Activated B cell treated with CpG ODN at 0.5 μM for 24 hours (primary cell): Measurements from ENCODE around the gene LMTK3. TPM values are rescaled to one million over a fixed set of nuclear protein-coding genes. Genes with fewer than 3 reads are reported as not detected.
A peak's percentile ranks its signal among the peaks of the same experiment; 100 is the strongest.

ENCODE experiments used
- ATAC-seq: fragments of 200-7000 bp; cut with Tn5 transposase; one replicate; pipeline ENCODE4 v1.10.0; 2021; ENCODE audit warnings: low read depth, mild to moderate bottlenecking, moderate library complexity
- CTCF ChIA-PET: fragments of 350-600 bp; sonication (Branson Sonifier 250); formaldehyde crosslinking; loops from one replicate; lab custom pipeline; 2021; ENCODE audit warnings: antibody characterized with exemption; lab: Charles Lee
- POLR2A ChIA-PET: fragments of 350-600 bp; sonication (Branson Sonifier 250); formaldehyde crosslinking; loops from one replicate; lab custom pipeline; 2021; ENCODE audit warnings: antibody characterized with exemption; lab: Charles Lee
- DNase-seq: peaks from one replicate; pipeline ENCODE4 v3.0.0; 2022
- H3K27ac Mint-ChIP-seq: one replicate; pipeline ENCODE4 v1.8.0; 2020; ENCODE audit warnings: mixed read lengths
- H3K27me3 Mint-ChIP-seq: one replicate; pipeline ENCODE4 v1.8.0; 2021; ENCODE audit warnings: mixed read lengths
- H3K36me3 Mint-ChIP-seq: one replicate; pipeline ENCODE4 v1.8.0; 2021; ENCODE audit warnings: low read depth, mixed read lengths
- H3K4me1 Mint-ChIP-seq: one replicate; pipeline ENCODE4 v1.8.0; 2021; ENCODE audit warnings: mixed read lengths
- H3K4me3 Mint-ChIP-seq: one replicate; pipeline ENCODE4 v1.8.0; 2020; ENCODE audit warnings: mild to moderate bottlenecking, mixed read lengths
- H3K9me3 Mint-ChIP-seq: one replicate; pipeline ENCODE4 v1.8.0; 2020; ENCODE audit warnings: mixed read lengths
- intact Hi-C: fragments of 100-400 bp; cut with micrococcal nuclease; formaldehyde crosslinking; loops from one replicate; pipeline ENCODE4 v1.15.1; 2024
- total RNA-seq: library from RNA; stranded (reverse); gene quantifications from 2 replicates; pipeline ENCODE4 v1.2.3, GENCODE V29; 2022
- TF ChIP-seq, protein P1 (sequence below): fragments of 200-600 bp; IDR thresholded peaks from one replicate; pipeline ENCODE4 v1.8.0; 2022; ENCODE audit warnings: antibody characterized with exemption, mild to moderate bottlenecking

LMTK3 gene
- total RNA-seq, 1 donor from 2014 or later: 0.60 TPM

DNA sequence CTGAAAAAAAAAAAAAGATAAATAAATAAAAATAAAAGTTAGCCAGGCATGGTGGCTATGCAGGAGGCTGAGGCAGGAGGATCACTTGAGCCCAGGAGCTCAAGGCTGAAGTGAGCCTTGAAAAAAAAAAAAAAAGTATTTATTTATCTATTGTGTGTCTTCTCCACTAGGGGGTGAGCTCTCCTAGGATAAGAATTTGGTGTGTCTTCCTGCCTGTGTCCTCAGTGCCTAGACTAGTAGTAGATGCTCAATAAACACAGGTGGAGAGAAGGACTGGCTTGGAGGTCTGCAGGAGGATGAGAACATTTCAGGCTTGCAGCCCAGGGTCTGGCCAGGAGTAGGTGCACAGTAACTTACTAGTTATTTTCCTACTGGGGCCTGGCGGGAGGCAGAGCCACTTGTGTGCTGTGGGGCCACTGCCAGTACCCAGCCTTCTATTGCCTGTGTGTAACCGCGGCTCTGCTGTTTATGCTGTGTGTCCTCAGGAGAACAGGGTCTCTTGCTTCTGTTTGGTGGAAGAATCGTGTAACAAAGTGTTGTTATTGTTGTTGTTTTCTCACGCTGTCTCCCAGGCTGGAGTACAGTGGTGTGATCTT lies 5.4 kb downstream of the LMTK3 start:
- Mint-ChIP-seq H3K36me3 (no peaks in the 10 kb centered on the region), H3K9me3 (no peaks in the 10 kb centered on the region), H3K4me1 (peaks cover 29% of the 10 kb centered on the region), H3K4me3 (no peak overlapping the region), H3K27me3 (peaks cover 2% of the 10 kb centered on the region), H3K27ac (no peak overlapping the region)
- TF ChIP-seq, protein P1, sequence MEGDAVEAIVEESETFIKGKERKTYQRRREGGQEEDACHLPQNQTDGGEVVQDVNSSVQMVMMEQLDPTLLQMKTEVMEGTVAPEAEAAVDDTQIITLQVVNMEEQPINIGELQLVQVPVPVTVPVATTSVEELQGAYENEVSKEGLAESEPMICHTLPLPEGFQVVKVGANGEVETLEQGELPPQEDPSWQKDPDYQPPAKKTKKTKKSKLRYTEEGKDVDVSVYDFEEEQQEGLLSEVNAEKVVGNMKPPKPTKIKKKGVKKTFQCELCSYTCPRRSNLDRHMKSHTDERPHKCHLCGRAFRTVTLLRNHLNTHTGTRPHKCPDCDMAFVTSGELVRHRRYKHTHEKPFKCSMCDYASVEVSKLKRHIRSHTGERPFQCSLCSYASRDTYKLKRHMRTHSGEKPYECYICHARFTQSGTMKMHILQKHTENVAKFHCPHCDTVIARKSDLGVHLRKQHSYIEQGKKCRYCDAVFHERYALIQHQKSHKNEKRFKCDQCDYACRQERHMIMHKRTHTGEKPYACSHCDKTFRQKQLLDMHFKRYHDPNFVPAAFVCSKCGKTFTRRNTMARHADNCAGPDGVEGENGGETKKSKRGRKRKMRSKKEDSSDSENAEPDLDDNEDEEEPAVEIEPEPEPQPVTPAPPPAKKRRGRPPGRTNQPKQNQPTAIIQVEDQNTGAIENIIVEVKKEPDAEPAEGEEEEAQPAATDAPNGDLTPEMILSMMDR: no peak
- CTCF ChIA-PET: interaction anchor here (0.6 to 3.0 kb wide), 9 partner anchors 13 to 293 kb away, joined by 3 to 24 read pairs (median 6); no protein-coding TSS in a partner anchor
- POLR2A ChIA-PET: interaction anchor here (0.7 to 1.4 kb wide), 10 partner anchors 11 to 303 kb away, joined by 3 to 7 read pairs (median 4); partner anchors contain the start of gene EMP3
- DNase-seq: no peak
- intact Hi-C loops: loop anchor here (1.0 kb wide), 4 partner anchors 78 to 169 kb away; no protein-coding TSS in a partner anchor
- ATAC-seq: no peak

DNA sequence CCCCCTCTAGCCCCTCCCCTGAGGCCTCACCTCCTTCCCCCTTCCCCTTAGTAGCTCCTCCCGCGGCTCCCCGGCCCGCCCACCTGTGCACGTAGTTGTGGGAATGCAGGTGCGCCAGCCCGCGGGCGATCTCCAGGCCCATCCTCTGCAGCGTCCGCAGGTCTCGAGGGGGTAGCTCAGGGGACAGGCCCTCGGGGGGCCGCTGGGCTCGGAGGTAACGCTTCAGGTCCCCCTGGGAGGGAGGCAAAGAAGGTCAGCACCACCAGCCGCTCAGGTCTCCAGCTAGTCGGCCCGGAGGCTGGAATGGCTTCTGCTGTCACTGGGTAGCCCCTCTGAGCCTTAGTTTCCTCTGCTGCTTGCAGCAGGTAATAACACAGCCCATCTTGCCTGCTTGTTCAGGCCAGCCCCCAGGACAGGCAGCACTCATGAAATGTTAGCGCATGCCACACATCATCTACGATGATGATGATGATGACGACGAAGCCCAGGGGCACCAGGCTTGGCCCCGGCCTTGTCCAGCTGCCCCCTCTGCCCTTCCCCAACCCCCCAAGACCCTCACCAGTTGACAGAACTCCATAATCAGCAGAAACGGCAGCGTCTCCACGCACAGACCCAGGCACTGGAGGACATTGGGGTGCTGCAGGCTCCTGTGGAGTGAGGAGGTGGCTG lies 9.2 kb downstream of the LMTK3 start:
- intact Hi-C loops: loop anchor here (1.0 kb wide), 2 partner anchors 11 kb away; no protein-coding TSS in a partner anchor
- Mint-ChIP-seq H3K36me3 (no peaks in the 10 kb centered on the region), H3K4me1 (peaks cover 24% of the 10 kb centered on the region), H3K9me3 (no peaks in the 10 kb centered on the region), H3K27me3 (peaks cover 11% of the 10 kb centered on the region), H3K27ac (no peak overlapping the region), H3K4me3 (peak overlapping the region; percentile 63)
- POLR2A ChIA-PET: interaction anchor here (0.5 to 1.5 kb wide), 9 partner anchors 9 to 1389 kb away, joined by 3 to 11 read pairs (median 3); partner anchors contain the start of genes RPL18, SPHK2 and ZC3H4
- CTCF ChIA-PET: interaction anchor here (0.7 kb wide), 1 partner anchor 12 kb away, joined by 3 read pairs; no protein-coding TSS in a partner anchor
- peak; percentile 63 for DNase-seq
- TF ChIP-seq, protein P1: no peak
- ATAC-seq: peak; percentile 80

DNA sequence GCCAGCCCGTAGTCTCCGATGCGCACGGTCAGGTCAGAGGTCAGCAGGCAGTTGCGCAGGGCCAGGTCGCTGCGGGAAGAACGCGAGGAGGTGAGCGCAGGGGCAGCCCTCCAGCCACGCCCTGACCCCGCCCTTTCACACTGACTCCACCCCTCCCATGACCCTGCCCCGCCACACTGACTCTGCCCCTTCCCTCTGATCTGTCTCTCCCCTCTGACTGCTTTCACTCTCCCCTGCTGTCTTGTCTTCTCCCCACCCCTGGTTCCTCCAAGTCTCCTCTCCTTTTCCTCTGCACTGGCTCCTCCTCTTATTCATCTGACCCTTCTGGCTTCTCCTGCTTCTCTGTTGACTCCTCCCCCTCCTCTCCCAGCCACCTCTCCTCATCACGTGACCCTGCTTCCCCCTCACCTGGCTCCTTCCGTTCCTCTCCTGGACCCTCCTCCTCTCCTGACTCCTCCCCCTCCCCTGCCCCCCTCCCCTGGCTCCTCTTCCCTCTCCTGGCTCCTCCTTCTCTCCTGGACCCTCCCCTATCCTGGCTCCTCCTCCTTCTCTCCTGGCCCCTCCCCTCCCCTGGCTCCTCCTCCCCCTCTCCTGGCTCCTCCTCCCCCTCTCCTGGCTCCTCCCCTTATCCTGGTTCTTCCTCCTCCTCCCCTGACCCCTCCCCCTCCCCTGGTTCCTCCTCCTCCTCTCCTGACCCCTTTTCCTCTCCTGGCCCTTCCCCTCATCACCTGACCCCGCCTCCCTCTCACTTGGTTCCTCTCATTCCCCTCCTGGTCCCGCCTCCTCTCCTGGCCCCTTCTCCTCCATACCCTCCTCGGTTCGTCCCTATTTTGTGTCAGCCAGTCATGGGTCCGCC lies 9.9 kb downstream of the LMTK3 start:
- H3K9me3 Mint-ChIP-seq: no peaks in the 10 kb centered on the region
- TF ChIP-seq, protein P1: no peak
- H3K4me1 Mint-ChIP-seq: peaks cover 24% of the 10 kb centered on the region
- H3K27me3 Mint-ChIP-seq: peaks cover 15% of the 10 kb centered on the region
- DNase-seq (no peak), ATAC-seq (peak; percentile 64)
- CTCF ChIA-PET: no interaction called here
- intact Hi-C loops: loop anchor here (1.0 kb wide), 2 partner anchors 10 to 12 kb away; no protein-coding TSS in a partner anchor
- no peaks in the 10 kb centered on the region for H3K36me3 Mint-ChIP-seq
- no peak overlapping the region for H3K27ac Mint-ChIP-seq
- POLR2A ChIA-PET: interaction anchor here (0.5 to 1.5 kb wide), 9 partner anchors 8 to 1388 kb away, joined by 3 to 11 read pairs (median 3); partner anchors contain the start of genes RPL18, SPHK2 and ZC3H4
- peak overlapping the region; percentile 65 for H3K4me3 Mint-ChIP-seq

DNA sequence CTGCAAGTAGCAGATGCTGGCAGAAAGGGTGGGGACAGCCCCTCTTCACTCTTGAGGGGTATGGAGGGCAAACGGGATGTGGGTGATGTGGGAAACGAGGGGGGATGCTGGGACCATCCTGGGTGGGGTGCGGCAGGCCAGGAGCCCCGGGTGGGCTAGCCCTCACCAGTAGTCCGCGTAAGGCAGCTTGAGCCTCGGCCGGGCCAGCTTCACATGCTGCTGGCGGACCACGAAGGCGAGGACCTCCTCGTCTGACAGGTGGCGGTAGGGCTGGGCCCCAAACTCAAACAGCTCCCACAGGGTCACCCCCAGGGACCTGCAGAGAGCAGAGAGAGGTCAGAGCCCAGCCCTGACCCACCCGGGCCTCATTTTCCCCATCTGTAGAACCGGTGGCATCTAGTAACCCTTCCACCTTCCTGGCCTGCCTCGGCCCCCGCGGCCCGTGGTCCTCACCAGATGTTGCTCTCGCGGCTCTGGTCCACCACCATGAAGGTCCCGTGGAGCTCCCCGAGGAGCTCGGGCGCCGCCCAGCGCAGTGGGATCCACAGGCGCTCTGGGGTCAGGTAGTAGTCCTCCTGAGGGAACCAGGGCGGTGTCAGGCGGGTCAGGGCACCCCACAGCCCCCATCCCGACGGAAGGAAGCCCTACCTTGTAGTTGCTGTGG lies 10.7 kb downstream of the LMTK3 start:
- peaks cover 24% of the 10 kb centered on the region for H3K4me1 Mint-ChIP-seq
- H3K9me3 Mint-ChIP-seq: no peaks in the 10 kb centered on the region
- H3K36me3 Mint-ChIP-seq: no peaks in the 10 kb centered on the region
- intact Hi-C loops: no loop called here
- DNase-seq (no peak), ATAC-seq (no peak)
- peaks cover 15% of the 10 kb centered on the region for H3K27me3 Mint-ChIP-seq
- CTCF ChIA-PET: interaction anchor here (0.6 kb wide), 1 partner anchor 1127 kb away, joined by 3 read pairs; no protein-coding TSS in a partner anchor
- POLR2A ChIA-PET: interaction anchor here (1.1 kb wide), 1 partner anchor 11 kb away, joined by 4 read pairs; no protein-coding TSS in a partner anchor
- TF ChIP-seq, protein P1: no peak
- H3K27ac Mint-ChIP-seq: no peak overlapping the region
- H3K4me3 Mint-ChIP-seq: peak overlapping the region; percentile 65
